GM23338 (cell line): ENCODE measurements around the gene SDE2. TPM values are rescaled to one million over a fixed set of nuclear protein-coding genes. Genes with fewer than 3 reads are reported as not detected.
"Not testable (repeated sequence)": the region's sequence is repeated elsewhere in the genome, so short reads cannot be mapped to it uniquely, and the experiment has no call there.

Experiments
- ATAC-seq: fragments of 200-7000 bp; cut with Tn5 transposase; 3 replicates; pipeline ENCODE4 v1.9.1; 2020
- DNase-seq: peaks from one replicate; pipeline ENCODE4 v3.0.0-alpha.2; 2015; ENCODE audit warnings: low spot score
- H2AFZ ChIP-seq: fragments of 200-600 bp; sonication (generic); 2 replicates; pipeline ENCODE4 v1.8.0; 2016; ENCODE audit warnings: antibody characterized with exemption, mild to moderate bottlenecking, moderate library complexity
- H3F3A ChIP-seq: fragments of 200-600 bp; sonication (generic); replicated peaks from 2 replicates; pipeline ENCODE4 v1.8.0; 2017; ENCODE audit warnings: antibody characterized with exemption, mixed run types, low read depth
- H3K27ac ChIP-seq: fragments of 200-600 bp; sonication (generic); 2 replicates; pipeline ENCODE4 v1.6.1; 2016; ENCODE audit warnings: low read depth
- H3K27me3 ChIP-seq: fragments of 200-600 bp; sonication (generic); 2 replicates; pipeline ENCODE4 v1.8.0; 2016; ENCODE audit warnings: mild to moderate bottlenecking, mixed run types, moderate library complexity; ENCODE audit not compliant: insufficient read depth
- H3K36me3 ChIP-seq: fragments of 200-600 bp; sonication (generic); 2 replicates; pipeline ENCODE4 v1.8.0; 2016; ENCODE audit warnings: mild to moderate bottlenecking; ENCODE audit not compliant: insufficient read depth
- H3K4me1 ChIP-seq: fragments of 200-600 bp; sonication (generic); 2 replicates; pipeline ENCODE4 v1.8.0; 2016; ENCODE audit warnings: mild to moderate bottlenecking, moderate library complexity; ENCODE audit not compliant: insufficient read depth
- H3K4me2 ChIP-seq: fragments of 200-600 bp; sonication (generic); 2 replicates; pipeline ENCODE4 v1.7.1; 2017; ENCODE audit warnings: mixed run types
- H3K4me3 ChIP-seq: fragments of 200-600 bp; sonication (generic); 2 replicates; pipeline ENCODE4 v1.6.1; 2016; ENCODE audit warnings: mixed run types
- H3K79me2 ChIP-seq: fragments of 200-600 bp; sonication (generic); replicated peaks from 2 replicates; pipeline ENCODE4 v1.8.0; 2017; ENCODE audit warnings: mild to moderate bottlenecking; ENCODE audit not compliant: insufficient read depth
- H3K9me2 ChIP-seq: fragments of 200-600 bp; sonication (generic); 2 replicates; pipeline ENCODE4 v1.8.0; 2017; ENCODE audit not compliant: insufficient read depth
- H4K20me1 ChIP-seq: fragments of 200-600 bp; sonication (generic); replicated peaks from 2 replicates; pipeline ENCODE4 v1.8.0; 2017; ENCODE audit warnings: mild to moderate bottlenecking; ENCODE audit not compliant: insufficient read depth
- H3K27ac Mint-ChIP-seq: 2 replicates; pipeline ENCODE4 v1.8.0; 2020; ENCODE audit warnings: inconsistent platforms, mild to moderate bottlenecking, moderate library complexity, mixed read lengths
- H3K27me3 Mint-ChIP-seq: 3 replicates; pipeline ENCODE4 v1.8.0; 2022; ENCODE audit warnings: low read depth, mild to moderate bottlenecking, moderate library complexity, mixed read lengths, inconsistent platforms; ENCODE audit not compliant: insufficient read depth, poor library complexity
- H3K36me3 Mint-ChIP-seq: 3 replicates; pipeline ENCODE4 v1.8.0; 2021; ENCODE audit warnings: low read depth, mild to moderate bottlenecking, inconsistent platforms, moderate library complexity, mixed read lengths
- H3K4me1 Mint-ChIP-seq: 3 replicates; pipeline ENCODE4 v1.8.0; 2020; ENCODE audit warnings: mild to moderate bottlenecking, inconsistent platforms, mixed read lengths
- H3K4me3 Mint-ChIP-seq: 3 replicates; pipeline ENCODE4 v1.8.0; 2021; ENCODE audit warnings: moderate library complexity, mild to moderate bottlenecking, inconsistent platforms, mixed read lengths
- H3K9me3 Mint-ChIP-seq: 3 replicates; pipeline ENCODE4 v1.8.0; 2020; ENCODE audit warnings: moderate library complexity, mild to moderate bottlenecking, inconsistent platforms, mixed read lengths
- CREB1 ChIP-seq: fragments of 250-450 bp; sonication (Bioruptor Pico); IDR thresholded peaks from 2 replicates; pipeline ENCODE4 v1.5.0; 2020; ENCODE audit warnings: low read depth, mild to moderate bottlenecking, moderate library complexity
- ETS1 ChIP-seq: IDR thresholded peaks from 2 replicates; pipeline ENCODE4 v1.6.1; 2016; ENCODE audit warnings: antibody characterized with exemption
- EZH2 ChIP-seq: fragments of 200-600 bp; sonication (generic); IDR thresholded peaks from one replicate; pipeline ENCODE4 v1.8.0; 2017; ENCODE audit warnings: antibody characterized with exemption, mild to moderate bottlenecking, low read depth; ENCODE audit not compliant: unreplicated experiment
- EZH2phosphoT487 ChIP-seq: fragments of 200-600 bp; sonication (generic); IDR thresholded peaks from one replicate; pipeline ENCODE4 v1.8.1; 2018; ENCODE audit warnings: antibody characterized with exemption; ENCODE audit not compliant: unreplicated experiment
- JUNB ChIP-seq: IDR thresholded peaks from one replicate; pipeline ENCODE4 v1.6.1; 2016; ENCODE audit warnings: antibody characterized with exemption; ENCODE audit not compliant: unreplicated experiment
- NANOG ChIP-seq: IDR thresholded peaks from 2 replicates; pipeline ENCODE4 v1.6.1; 2016; ENCODE audit warnings: antibody characterized with exemption, borderline replicate concordance
- POLR2AphosphoS5 ChIP-seq: IDR thresholded peaks from 2 replicates; pipeline ENCODE4 v1.6.1; 2016; ENCODE audit warnings: antibody characterized with exemption, low read depth
- REST ChIP-seq: IDR thresholded peaks from one replicate; pipeline ENCODE4 v1.6.1; 2018; ENCODE audit warnings: antibody characterized with exemption; ENCODE audit not compliant: unreplicated experiment
- STAT1 ChIP-seq: IDR thresholded peaks from one replicate; pipeline ENCODE4 v1.6.1; 2016; ENCODE audit warnings: antibody characterized with exemption; ENCODE audit not compliant: unreplicated experiment
- ZNF114 ChIP-seq: fragments of 250-450 bp; sonication (Bioruptor Pico); IDR thresholded peaks from 2 replicates; pipeline ENCODE4 v1.5.0; 2020; ENCODE audit warnings: mild to moderate bottlenecking, moderate library complexity
- ZNF331 ChIP-seq: fragments of 250-450 bp; sonication (Bioruptor Pico); IDR thresholded peaks from 2 replicates; pipeline ENCODE4 v1.5.0; 2020; ENCODE audit warnings: low read depth, mild to moderate bottlenecking, moderate library complexity
- polyA plus RNA-seq: library from polyadenylated mRNA; unstranded; fragments of >200 nt; fragmentation: Nextera tagmentation; extraction: Ambion mirVana; gene quantifications from 2 replicates; pipeline ENCODE4 v1.2.1, GENCODE V29; 2016
- total RNA-seq: library from RNA; depleted of rRNA; stranded (reverse); fragments of >200 nt; shearing (Covaris generic); gene quantifications from 2 replicates; pipeline ENCODE4 v1.2.3, GENCODE V29; 2014
- TF ChIP-seq, protein P1 (sequence below), 2 experiments: fragments of 200-600 bp in 1 of 2; sonication (generic) in 1 of 2; conservative IDR thresholded peaks; 2 replicates each; pipeline versions ENCODE4 v1.5.1 to v1.6.1; 2016 to 2017; ENCODE audit warnings: antibody characterized with exemption in 2 of 2, low read depth in 2 of 2, mild to moderate bottlenecking in 2 of 2, moderate library complexity in 1 of 2

The SDE2 gene
- total and polyA plus RNA-seq, 2 experiments from 2014 or later: 10.6 to 26.9 TPM

GRCh38 chr1:225939097-225939938 lies 59.8 kb downstream of the SDE2 start:
- not testable (repeated sequence) for H3K9me2 ChIP-seq, H3K36me3 ChIP-seq, H3K36me3 Mint-ChIP-seq, H4K20me1 ChIP-seq, H3K27ac Mint-ChIP-seq, H3K27me3 ChIP-seq, H3K27ac ChIP-seq, H3K79me2 ChIP-seq, H3K9me3 Mint-ChIP-seq
- peak overlapping the region; percentile 59 for H2AFZ ChIP-seq
- DNase-seq (peak; percentile 80), ATAC-seq (peak; percentile 89)
- Mint-ChIP-seq H3K4me3 (peak overlapping the region; percentile 66), H3K4me1 (peaks cover 34% of the 10 kb centered on the region), H3K27me3 (peaks cover 20% of the 10 kb centered on the region)
- H3K4me2 ChIP-seq: peak overlapping the region; percentile 83
- TF ChIP-seq, protein P1, sequence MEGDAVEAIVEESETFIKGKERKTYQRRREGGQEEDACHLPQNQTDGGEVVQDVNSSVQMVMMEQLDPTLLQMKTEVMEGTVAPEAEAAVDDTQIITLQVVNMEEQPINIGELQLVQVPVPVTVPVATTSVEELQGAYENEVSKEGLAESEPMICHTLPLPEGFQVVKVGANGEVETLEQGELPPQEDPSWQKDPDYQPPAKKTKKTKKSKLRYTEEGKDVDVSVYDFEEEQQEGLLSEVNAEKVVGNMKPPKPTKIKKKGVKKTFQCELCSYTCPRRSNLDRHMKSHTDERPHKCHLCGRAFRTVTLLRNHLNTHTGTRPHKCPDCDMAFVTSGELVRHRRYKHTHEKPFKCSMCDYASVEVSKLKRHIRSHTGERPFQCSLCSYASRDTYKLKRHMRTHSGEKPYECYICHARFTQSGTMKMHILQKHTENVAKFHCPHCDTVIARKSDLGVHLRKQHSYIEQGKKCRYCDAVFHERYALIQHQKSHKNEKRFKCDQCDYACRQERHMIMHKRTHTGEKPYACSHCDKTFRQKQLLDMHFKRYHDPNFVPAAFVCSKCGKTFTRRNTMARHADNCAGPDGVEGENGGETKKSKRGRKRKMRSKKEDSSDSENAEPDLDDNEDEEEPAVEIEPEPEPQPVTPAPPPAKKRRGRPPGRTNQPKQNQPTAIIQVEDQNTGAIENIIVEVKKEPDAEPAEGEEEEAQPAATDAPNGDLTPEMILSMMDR (conservative IDR thresholded peaks at IDR 0.05; ENCODE audit: low read depth in 2 of 2): peak in 1 of 2 experiments; percentile 30; a peak in 1 of 4 replicates
- peaks cover 18% of the 10 kb centered on the region; the same call in 1 of the 2 replicates for H3F3A ChIP-seq
- peak overlapping the region; percentile 59 for H3K4me3 ChIP-seq
- H3K4me1 ChIP-seq: peaks cover 28% of the 10 kb centered on the region

DNA sequence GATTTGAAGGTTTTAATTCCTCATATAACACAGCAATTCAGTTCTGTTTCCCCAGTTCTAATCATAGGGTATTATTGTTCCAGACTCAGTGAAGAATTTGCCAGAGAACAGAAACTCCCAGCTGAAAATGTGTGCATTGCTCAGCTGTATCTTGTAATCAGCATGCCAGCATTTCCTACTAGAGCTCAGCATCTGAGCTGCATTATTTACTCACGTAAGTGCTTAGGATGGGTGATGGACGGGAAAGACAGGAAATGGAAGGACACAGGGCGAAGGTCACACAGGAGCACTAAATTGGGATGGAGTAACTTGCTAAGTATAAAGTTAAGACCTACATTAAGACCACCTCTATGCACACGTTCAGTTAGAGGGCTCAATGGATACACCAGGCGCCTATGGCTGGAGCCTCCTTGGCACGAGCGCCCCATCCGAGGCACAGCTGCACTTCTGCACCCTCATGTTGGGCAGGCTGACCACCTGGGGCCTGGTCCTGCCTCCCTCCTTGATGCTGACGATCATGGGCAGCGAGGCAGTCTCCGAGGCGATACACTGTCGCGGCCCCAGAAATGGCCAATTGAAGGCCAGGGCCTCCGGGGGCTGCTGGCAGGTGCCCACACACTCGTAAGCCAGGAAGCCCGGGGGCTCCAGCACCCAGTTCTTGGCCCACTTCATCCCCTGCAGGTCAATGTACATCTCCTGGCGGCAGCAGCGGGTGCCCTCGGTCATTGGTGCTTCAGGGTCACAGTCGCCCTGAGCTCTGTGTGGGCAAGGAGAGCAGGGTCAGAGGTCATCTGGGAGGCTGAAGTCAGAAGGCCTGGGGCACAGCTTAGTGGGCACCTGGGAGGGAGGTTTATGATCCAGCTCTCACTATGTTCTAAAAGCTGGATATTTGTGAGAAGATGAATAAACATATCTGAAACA lies 61.8 kb downstream of the SDE2 start:
- no peak overlapping the region for H3K4me3 Mint-ChIP-seq
- no peak overlapping the region for H3K4me3 ChIP-seq
- no peaks in the 10 kb centered on the region for H3K36me3 ChIP-seq
- H3K79me2 ChIP-seq: peaks cover 8% of the 10 kb centered on the region; the same call in 1 of the 2 replicates
- H3K27ac ChIP-seq: no peak overlapping the region
- peaks cover 13% of the 10 kb centered on the region for H3K27me3 Mint-ChIP-seq
- H3K4me2 ChIP-seq: no peak overlapping the region
- H3K9me2 ChIP-seq: no peaks in the 10 kb centered on the region
- H3K9me3 Mint-ChIP-seq: no peaks in the 10 kb centered on the region
- no peaks in the 10 kb centered on the region; the same call in 2 of the 3 replicates for H3K36me3 Mint-ChIP-seq
- no peak overlapping the region for H3K27ac Mint-ChIP-seq
- ATAC-seq (no peak), DNase-seq (no peak)
- H3K4me1 ChIP-seq: peaks cover 10% of the 10 kb centered on the region
- H4K20me1 ChIP-seq: no peaks in the 10 kb centered on the region
- no peaks in the 10 kb centered on the region for H3K27me3 ChIP-seq
- no peak overlapping the region for H2AFZ ChIP-seq
- peaks cover 8% of the 10 kb centered on the region; the same call in 1 of the 2 replicates for H3F3A ChIP-seq
- H3K4me1 Mint-ChIP-seq: peaks cover 19% of the 10 kb centered on the region
- TF ChIP-seq CREB1 (CRISPR knock-in tag): no peak
- no peak for TF ChIP-seq ZNF114 (CRISPR knock-in tag)
- TF ChIP-seq JUNB: no peak
- no peak for TF ChIP-seq REST
- no peak for TF ChIP-seq NANOG
- TF ChIP-seq EZH2: no peak
- TF ChIP-seq EZH2phosphoT487: no peak
- TF ChIP-seq STAT1: no peak
- no peak for TF ChIP-seq POLR2AphosphoS5
- TF ChIP-seq ZNF331 (CRISPR knock-in tag): no peak
- TF ChIP-seq ETS1: no peak
